Skeletal muscle tissue (tissue), 4 donors: ENCODE measurements around the gene B4GALT1. TPM values are rescaled to one million over a fixed set of nuclear protein-coding genes. Genes with fewer than 3 reads are reported as not detected.
"Not testable (repeated sequence)": the region's sequence is repeated elsewhere in the genome, so short reads cannot be mapped to it uniquely, and the experiment has no call there.

Source experiments
- H3K27ac ChIP-seq: one replicate; pipeline ENCODE4 v1.7.0; 2013; ENCODE audit warnings: mild to moderate bottlenecking, low read depth, low read length, inconsistent platforms
- H3K27me3 ChIP-seq, 3 donors: one replicate each; pipeline ENCODE4 v1.7.0; 2013; ENCODE audit warnings: low read length in 3 of 3; ENCODE audit not compliant: control insufficient read depth in 3 of 3, insufficient read depth in 3 of 3
- H3K36me3 ChIP-seq, 3 donors: one replicate each; pipeline ENCODE4 v1.7.0; 2013; ENCODE audit warnings: low read length in 3 of 3; ENCODE audit not compliant: control insufficient read depth in 3 of 3, insufficient read depth in 3 of 3
- H3K4me1 ChIP-seq, 3 donors: one replicate each; pipeline ENCODE4 v1.7.0; 2013; ENCODE audit warnings: low read length in 3 of 3, mild to moderate bottlenecking in 3 of 3; ENCODE audit not compliant: control insufficient read depth in 3 of 3, insufficient read depth in 3 of 3
- H3K4me3 ChIP-seq, 3 donors: one replicate each; pipeline ENCODE4 v1.7.0; 2013; ENCODE audit warnings: low read length in 3 of 3
- H3K9ac ChIP-seq, 3 donors: one replicate each; pipeline ENCODE4 v1.7.0; 2013; ENCODE audit warnings: low read length in 3 of 3, mild to moderate bottlenecking in 3 of 3, moderate library complexity in 2 of 3, low read depth in 1 of 3
- H3K9me3 ChIP-seq, 3 donors: one replicate each; pipeline ENCODE4 v1.7.0; 2013; ENCODE audit warnings: low read length in 3 of 3; ENCODE audit not compliant: control insufficient read depth in 3 of 3
- total RNA-seq: library from RNA; depleted of rRNA; stranded (reverse); fragments of >200 nt; gene quantifications from one replicate; pipeline ENCODE4 v1.2.3, GENCODE V29; 2014
- donor health status: Osteomylitis.

B4GALT1 gene
- total RNA-seq, 1 donor from 2014 or later: 14.1 TPM

DNA sequence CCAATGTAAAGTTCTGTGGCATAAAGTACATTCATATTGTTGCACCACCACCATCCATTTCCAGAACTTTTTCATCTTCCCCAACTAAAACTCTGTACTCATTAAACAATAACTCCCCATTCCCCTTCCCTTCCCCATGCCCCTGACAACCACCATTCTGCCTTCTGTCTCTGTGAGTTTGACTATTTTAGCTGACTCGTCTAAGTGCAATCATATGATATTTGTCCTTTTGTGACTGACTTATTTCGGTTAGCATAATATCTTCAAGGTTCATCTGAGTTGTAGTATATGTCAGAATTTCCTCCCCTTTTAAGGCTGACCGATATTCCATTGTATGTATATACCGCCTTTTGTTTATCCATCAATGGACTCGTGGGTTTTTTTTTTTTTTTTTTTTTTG lies 61.6 kb downstream of the B4GALT1 start:
- Histone ChIP-seq H3K36me3 (no peaks in the 10 kb centered on the region), H3K4me3 (no peak overlapping the region), H3K9ac (no peak overlapping the region), H3K9me3 (no peaks in the 10 kb centered on the region), H3K27me3 (no peaks in the 10 kb centered on the region), H3K4me1 (peaks cover 30 to 43% (median 38%) of the 10 kb centered on the region in 3 donors), H3K27ac (peak overlapping the region; percentile 79)

DNA sequence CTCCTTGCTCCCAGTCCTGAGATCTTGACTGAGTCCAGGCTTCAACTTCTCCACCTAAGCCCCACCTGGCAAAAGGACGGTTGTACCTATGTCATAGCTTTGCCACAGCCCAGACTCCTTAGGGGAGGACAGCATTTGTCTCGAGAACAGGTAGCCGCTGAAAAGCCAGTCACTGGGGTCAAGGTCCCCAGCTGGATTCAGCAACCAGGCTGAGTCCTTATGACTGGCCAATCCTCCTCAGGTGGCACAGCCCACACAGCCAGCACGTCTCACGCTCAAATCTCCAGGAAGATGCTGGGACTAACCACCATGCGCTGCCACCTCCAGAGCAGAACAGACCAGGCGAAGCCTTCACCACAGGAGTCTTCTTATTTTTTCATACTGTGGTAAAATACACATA lies 62.7 kb downstream of the B4GALT1 start:
- Histone ChIP-seq H3K4me1 (peaks cover 30 to 43% (median 38%) of the 10 kb centered on the region in 3 donors), H3K27ac (no peak overlapping the region), H3K36me3 (no peaks in the 10 kb centered on the region)

DNA sequence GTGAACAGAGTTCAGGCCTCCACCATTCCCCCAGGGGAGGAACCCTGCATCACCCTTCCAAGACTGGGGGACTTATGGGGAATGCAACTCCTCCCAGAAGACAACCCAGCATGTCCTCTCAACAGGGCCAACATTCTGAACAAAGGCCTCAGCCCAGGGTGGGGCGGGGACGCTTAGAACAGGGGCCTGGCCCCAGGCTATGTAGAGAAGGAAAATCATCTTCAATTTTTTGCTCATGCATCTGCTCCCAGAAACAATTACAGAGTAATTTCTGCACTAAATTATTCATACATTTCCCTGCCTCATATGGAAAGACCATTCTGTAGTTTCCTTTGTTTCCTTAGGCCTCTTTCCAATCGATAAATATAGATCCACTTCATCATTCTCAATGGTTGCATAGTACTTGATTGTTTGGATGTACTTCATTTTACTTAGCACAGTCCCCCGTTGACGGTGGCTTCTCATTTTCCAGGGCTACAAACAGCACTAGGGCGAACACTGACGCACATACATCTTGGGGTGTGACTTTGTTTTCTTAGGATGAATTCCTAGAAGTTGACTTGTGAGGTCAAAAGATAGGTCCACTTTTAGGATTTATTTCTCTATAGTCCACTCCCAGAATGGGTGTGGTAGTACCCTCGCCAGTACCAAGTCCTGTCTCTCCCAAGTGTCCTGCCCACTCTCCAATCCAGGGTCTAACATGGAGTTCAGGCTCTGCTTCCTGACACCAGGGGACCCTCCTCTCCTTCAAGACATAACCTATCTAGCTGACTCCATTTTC lies 63.4 kb downstream of the B4GALT1 start:
- no peak overlapping the region for H3K4me3 ChIP-seq
- H3K27ac ChIP-seq: no peak overlapping the region
- H3K4me1 ChIP-seq: peaks cover 30 to 43% (median 38%) of the 10 kb centered on the region in 3 donors

More for the DNA sequence above, 62.7 kb downstream of the B4GALT1 start:
- Histone ChIP-seq H3K9ac (no peak overlapping the region), H3K9me3 (no peaks in the 10 kb centered on the region), H3K4me3 (no peak overlapping the region), H3K27me3 (no peaks in the 10 kb centered on the region)

DNA sequence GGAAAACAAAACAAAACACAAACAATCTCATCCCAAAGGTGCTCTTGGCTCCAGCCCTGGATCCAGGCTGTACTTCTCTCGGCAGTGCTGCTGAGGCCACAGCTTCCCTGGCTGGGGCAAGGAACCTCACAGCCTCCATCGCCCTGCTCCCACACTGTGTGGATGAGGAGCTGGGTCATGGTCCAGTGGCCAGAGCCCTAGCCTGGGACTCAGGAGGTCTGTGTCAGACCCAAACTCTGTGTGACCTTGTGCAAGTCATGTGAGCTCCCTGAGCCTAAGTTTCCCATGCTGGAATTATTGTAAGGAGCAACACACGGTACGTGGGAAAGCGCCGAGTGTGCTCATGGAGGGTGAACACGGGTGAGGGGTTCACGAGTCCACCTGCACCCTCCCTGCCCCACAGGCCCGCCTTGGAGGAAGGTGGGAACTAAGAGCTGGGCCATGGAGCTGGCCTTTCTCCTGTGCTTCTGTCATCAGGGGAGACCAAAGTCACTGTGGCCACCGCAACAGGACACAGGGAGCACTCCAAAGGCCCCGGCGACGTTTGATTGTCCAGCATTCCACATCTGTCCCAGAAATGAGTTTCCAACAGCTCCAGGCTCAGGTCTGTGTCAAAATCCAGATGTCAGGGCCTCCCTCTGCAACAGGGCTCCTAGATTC lies 64.5 kb downstream of the B4GALT1 start:
- Histone ChIP-seq H3K27ac (no peak overlapping the region), H3K36me3 (no peaks in the 10 kb centered on the region), H3K9ac (no peak overlapping the region), H3K27me3 (no peaks in the 10 kb centered on the region), H3K9me3 (no peaks in the 10 kb centered on the region), H3K4me1 (peaks cover 26 to 40% (median 35%) of the 10 kb centered on the region in 3 donors), H3K4me3 (no peak overlapping the region)

More for the DNA sequence above, 63.4 kb downstream of the B4GALT1 start:
- H3K9me3 ChIP-seq: no peaks in the 10 kb centered on the region
- H3K36me3 ChIP-seq: no peaks in the 10 kb centered on the region
- H3K9ac ChIP-seq: no peak overlapping the region
- no peaks in the 10 kb centered on the region for H3K27me3 ChIP-seq

DNA sequence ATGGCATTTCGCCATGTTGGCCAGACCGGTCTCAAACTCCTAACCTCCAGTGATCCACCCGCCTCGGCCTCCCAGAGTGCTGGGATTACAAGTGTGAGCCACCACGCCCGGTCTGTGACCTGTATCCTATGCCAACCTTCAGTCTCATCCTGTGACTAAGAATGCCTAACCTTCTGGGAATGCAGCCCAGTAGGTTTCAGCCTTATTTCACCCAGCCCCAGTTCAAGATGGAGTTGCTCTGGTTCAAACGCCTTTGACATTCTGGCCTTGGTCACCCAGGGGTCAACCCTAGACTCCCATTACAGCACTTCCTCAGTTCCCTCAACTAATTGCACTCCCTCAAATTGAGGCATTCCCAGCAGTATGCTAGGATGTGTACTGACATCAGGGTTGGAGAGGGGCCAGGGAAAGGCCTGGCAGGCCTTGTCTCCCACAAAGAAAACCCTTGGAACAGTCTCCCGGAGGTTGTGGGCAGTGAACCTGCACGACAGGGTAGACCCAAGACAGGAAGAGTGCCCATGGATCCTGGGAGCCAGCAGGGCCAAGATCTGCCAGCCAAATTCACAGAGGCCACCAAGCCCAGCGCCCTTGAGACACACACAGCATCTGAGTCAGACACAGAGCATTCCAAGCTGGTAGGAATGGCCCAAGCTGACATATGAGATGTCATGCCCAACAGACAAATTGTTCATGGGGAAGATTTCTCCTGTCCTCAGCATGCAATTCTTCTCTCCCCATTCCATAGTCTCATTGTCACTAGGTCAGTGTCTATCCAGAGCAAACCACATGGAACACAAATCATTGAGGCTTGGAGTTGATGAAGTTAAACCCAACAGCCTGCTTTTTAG lies 65.8 kb downstream of the B4GALT1 start:
- peak overlapping the region in 1 of 3 donors; percentile 25 for H3K9ac ChIP-seq

DNA sequence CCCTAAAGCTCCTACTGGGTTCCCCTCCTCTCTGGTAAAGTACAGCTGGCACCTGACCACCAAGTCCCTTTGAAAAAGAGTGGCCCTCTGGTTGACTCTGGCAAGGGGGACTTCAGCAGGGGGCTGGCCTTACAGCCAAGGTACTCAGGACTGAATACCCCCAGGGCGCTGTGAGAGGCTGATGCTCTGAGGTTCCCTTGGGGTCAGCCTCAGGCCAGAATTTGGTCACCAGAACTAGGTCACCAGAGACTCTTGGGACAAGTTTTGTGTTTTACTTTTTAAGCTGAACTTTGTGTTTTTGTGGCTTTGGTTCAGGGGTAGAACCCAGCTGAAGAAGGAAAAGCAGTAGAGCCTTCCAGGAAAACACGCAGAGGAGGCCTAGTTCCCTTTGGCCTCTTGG lies 67.4 kb downstream of the B4GALT1 start:
- peaks cover 11 to 25% (median 18%) of the 10 kb centered on the region in 3 donors for H3K4me1 ChIP-seq
- H3K4me3 ChIP-seq: no peak overlapping the region
- no peak overlapping the region for H3K9ac ChIP-seq
- H3K9me3 ChIP-seq: no peaks in the 10 kb centered on the region
- no peak overlapping the region for H3K27ac ChIP-seq
- H3K27me3 ChIP-seq: no peaks in the 10 kb centered on the region
- H3K36me3 ChIP-seq: no peaks in the 10 kb centered on the region

More for the DNA sequence above, 65.8 kb downstream of the B4GALT1 start:
- Histone ChIP-seq H3K4me3 (peak overlapping the region in 1 of 3 donors; percentile 3), H3K4me1 (peaks cover 13 to 27% (median 21%) of the 10 kb centered on the region in 3 donors), H3K9me3 (no peaks in the 10 kb centered on the region), H3K27me3 (no peaks in the 10 kb centered on the region), H3K27ac (peak overlapping the region; percentile 67), H3K36me3 (no peaks in the 10 kb centered on the region)

DNA sequence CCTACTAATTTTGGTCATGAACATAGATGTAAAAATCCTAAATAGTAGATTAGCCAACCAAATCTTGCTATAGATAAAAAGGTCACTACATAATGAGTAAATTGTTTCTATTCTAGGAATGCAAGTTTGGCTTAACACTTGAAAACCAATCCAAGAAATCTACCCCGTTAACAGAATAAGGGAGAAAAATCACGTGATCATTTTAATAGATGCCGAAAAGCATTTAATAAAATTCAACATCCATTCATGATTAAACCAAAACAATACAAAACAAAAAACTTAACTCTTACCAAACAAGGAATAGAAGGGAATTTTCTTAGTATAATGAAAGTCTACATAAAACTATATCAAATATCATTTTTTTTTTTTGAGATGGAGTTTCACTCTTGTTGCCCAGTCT lies 69.9 kb downstream of the B4GALT1 start:
- H3K9ac ChIP-seq: no peak overlapping the region
- H3K27ac ChIP-seq: no peak overlapping the region
- H3K27me3 ChIP-seq: no peaks in the 10 kb centered on the region
- H3K4me3 ChIP-seq: no peak overlapping the region
- H3K36me3 ChIP-seq: no peaks in the 10 kb centered on the region
- peaks cover 11% of the 10 kb centered on the region in 3 donors for H3K4me1 ChIP-seq
- H3K9me3 ChIP-seq: no peaks in the 10 kb centered on the region

DNA sequence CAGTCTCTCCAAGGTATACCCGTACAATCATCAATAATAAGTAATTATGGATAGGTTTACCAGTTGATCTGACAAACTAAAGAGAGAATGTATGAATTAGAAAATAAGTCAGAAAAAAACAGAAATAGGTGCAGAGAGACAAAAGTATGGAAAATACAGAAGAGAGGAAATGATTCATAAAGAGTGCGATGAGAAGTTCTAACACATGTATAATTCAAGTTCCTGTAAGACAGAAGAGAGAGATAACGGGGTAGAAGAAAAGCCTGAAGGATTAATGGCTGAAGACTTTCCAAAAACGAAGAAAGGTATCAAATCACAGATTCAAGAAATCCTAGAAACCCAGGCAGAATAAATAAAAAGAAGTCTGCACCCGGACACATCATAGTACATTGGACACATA lies 74.5 kb downstream of the B4GALT1 start:
- Histone ChIP-seq H3K4me3 (no peak overlapping the region), H3K9me3 (no peaks in the 10 kb centered on the region)

DNA sequence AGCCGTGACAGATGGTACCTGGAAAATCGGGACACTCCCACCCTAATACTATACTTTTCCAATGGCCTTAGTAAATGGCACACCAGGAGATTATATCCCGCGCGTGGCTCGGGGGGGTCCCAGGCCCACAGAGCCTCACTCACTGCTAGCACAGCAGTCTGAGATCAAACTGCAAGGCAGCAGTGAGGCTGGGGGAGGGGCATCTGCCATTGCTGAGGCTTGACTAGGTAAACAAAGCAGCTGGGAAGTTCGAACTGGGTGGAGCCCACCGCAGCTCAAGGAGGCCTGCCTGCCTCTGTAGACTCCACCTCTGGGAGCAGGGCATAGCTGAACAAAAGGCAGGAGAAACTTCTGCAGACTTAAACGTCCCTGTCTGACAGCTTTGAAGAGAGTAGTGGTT lies 81.5 kb downstream of the B4GALT1 start:
- H3K9me3 ChIP-seq, H3K4me3 ChIP-seq, H3K27ac ChIP-seq, H3K27me3 ChIP-seq, H3K36me3 ChIP-seq, H3K9ac ChIP-seq: not testable (repeated sequence)
- peaks cover 10 to 17% (median 13%) of the 10 kb centered on the region in 3 donors for H3K4me1 ChIP-seq

More for the DNA sequence above, 74.5 kb downstream of the B4GALT1 start:
- H3K9ac ChIP-seq: no peak overlapping the region
- H3K4me1 ChIP-seq: no peaks in the 10 kb centered on the region
- no peaks in the 10 kb centered on the region for H3K27me3 ChIP-seq
- no peaks in the 10 kb centered on the region for H3K36me3 ChIP-seq
- H3K27ac ChIP-seq: no peak overlapping the region
